ENCODE measurements around the gene ACSS1.

The ACSS1 gene

DNA sequence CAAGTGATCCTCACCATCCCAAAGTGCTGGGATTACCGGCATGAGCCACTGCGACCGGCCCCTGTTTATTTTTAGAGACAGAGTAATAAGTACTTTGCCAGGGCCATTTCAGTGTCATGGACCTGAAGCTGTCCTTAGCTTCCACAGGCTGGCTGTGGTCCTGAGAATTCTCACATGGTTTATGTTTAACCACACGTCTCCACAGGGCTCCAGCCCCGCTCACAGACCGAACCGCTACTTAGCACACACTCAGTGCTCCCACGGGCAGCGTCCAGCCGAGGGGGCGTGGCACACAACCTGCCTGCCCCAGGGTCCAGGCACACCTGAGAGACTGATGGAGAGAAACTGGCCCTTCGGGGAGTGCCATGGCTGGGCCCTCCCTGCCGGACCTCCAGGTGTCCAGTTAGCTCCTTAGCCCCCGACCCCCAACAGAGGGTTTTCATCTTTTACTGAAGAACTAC is 11.7 kb downstream of the ACSS1 start:
- DNase-seq = no peak

DNA sequence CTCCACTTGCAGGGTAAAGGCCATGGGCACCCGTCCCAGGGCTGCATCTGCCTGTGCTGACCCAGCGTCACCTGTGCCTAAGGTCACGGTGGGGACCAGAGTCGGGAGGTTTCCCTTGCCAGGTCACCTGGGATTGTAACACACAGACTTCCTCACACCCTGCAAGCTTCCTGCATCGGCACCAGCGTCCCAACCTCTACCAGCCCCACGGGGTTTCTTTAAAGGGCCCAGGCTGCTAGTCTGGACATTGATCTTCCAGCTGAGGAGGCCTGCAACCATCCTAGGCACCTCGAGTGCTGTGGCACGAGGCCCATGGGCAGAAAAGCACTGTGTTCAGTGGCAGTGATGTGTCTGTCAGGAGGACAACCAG is 12.6 kb downstream of the ACSS1 start:
- no peak for DNase-seq

DNA sequence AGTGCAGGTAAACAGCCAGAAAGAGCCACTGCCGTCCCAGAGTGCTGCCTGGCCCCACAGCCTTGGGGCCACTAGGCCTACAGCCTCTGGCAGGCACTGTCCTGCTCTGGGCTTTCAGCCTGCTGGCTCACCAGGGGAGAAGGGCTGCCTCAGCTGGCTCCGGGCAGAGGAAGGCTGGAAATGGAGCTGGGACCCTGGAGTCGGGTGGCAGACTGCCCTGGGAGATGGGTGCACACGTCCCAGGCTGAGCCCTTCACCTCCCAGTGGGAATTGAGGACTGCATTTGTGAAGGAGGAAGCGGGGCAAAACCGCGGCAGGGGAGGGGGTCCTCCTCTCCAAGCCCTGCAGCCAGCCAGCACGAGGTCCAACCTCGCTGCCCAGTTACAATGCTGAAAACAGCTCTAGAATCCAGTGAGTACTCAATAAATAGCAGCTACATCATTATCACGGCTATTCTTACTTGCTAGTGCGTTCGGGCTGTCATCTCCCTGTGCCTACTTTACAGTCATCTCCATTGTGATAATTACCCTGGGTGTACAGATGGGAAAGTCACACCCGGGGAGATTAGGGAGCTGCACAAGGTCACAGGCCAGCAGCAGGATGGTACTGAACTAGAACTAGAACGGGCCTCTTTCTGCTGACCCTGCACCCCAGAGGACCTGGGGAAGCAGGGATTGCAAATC is 13.1 kb downstream of the ACSS1 start:
- DNase-seq = no peak

DNA sequence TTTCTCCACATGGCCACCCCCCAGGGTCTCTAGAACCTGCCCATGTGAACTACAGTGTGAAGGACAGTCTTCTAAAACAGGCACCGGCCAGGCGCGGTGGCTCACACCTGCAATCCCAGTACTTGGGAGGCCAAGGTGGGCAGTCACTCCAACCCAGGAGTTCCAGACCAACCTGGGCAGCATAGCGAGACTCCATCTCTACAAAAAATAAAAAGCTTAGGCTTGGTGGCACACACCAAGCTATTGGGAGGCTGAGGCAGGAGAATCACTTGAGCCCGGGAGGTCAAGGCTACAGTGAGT is 13.7 kb downstream of the ACSS1 start:
- no peak for DNase-seq

DNA sequence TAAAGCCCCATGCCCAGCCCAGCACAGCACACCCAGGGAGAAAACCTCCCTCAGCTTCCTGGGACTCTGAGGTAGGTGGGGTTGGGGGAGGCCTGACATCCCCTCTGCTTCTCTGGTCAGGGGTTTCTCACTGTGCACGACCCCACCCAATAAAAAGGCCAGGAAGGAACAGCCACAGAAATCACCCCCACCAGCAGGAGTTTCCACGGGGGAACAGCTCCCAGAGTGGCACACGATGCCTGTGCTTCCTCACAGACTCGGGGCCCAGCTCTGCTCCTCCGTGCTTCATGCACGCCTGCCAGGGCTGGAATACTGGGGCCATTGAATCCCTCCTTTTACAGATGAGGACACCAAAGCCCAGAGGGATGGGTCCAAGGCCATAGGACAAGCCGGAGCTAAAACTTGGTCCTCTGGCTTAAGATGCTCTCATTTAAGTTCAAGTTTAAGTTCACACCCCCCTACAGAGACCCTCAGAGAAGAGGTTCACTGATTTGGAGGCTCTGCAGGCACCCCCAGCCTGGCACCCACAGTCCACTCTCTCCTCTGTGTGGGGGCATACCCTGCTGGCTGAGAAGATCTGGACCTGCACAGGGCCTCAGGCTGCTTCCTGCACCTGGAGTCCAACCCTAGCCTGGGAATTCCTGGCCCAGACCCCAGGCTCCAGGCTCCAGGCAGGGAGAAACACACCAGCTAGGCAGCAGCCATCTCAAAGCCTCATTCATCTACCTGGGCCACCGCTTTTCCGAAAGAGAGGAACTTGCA is 14.3 kb downstream of the ACSS1 start:
- DNase-seq = no peak

DNA sequence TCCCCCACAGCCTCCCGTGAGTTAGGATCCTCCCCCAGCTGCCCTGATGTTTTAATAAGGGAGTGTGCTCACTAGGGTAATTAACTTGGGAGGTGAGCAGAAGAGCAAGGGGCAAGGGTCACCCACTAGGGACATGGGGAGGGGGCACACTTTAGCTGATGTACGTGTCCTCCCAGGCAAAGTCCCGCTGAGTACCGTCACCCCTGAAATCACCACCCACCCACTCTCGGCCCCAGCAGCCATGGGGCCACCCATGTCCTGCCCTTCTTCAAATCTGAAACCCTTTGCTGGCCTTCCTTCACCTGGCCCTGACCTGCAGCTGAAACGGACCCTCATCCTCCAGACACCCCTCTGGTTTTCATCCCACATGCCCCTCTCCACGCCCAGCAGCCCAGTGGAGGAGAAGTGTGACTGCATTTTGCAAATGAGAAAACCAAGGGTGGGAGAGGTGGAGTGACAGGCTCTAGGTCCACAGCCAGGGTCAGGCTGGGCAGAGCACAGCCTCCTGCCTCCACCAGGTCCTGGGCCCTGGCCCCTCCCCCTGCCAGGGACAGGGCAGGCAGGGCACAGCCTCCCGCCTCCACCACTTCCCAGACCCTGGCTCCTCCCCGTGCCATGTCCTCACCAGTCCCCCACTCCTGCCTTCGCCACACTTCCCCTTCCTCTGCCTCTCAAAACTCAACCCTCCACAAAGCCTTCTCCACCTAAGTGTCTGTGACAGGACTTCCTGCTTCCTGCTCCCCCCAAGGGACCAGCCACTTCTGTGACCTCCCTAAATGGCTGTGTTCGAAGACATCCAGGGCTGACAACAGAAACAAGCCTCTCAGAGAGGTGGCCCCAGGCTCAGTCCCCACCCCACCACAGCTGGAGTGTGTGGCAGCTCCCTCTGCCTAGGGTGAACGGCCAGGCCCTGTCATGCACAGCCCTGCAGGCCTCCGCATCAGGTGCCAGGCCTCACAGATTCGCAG is 15.1 kb downstream of the ACSS1 start:
- no peak for DNase-seq

DNA sequence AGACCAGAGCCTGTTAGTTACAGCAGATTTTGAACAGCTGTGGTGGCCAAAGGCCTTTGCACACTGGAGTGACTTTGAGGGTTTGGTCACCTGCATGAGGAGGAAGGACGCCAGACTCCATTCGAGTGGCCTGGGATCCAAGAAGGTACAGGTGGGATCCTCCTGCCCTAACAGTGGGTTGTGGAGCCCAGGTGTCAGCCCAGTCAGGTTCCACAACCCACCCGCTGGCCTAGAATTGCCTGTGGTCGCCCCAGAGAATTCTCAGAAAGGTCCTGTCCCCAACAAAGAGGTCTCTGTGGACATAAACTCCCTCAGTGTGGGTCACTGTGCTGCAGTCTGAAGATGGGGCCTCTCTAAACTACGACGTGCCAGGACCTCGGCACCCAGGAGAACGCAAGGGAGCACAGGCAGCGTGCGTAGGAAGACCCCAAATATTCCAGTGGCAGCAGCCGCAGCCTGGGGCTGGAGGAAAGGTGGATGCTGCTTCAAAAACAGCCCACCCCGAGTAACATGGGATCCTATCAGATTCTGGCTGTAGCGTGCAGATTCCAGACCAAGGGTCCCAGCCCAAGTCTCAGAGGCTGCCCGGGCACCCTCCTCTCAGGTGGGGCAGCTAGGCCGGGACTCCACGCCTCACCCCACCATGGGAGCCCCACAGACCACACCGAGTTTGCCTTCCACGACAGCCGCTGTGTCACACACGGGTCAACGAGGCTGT is 16.0 kb downstream of the ACSS1 start:
- no peak for DNase-seq

DNA sequence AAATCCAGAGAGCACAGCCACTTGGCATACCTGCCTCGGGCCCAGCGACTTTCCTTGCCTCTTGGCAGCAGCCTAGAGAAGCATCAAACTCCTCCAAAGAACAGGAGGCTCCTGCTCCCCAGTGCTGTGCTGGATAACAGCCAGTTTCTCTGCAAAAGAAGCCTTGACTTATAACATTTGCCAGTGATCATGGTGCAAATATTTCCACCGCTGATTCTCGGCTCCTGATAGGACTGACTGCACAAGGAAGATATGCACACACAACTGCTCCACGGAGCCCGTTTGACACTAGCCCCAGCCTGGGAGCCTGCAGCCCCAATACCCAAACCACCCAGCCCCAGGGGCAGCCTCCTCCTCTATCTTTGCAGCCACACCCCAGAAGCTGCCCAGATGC is 17.5 kb downstream of the ACSS1 start:
- no peak for DNase-seq

DNA sequence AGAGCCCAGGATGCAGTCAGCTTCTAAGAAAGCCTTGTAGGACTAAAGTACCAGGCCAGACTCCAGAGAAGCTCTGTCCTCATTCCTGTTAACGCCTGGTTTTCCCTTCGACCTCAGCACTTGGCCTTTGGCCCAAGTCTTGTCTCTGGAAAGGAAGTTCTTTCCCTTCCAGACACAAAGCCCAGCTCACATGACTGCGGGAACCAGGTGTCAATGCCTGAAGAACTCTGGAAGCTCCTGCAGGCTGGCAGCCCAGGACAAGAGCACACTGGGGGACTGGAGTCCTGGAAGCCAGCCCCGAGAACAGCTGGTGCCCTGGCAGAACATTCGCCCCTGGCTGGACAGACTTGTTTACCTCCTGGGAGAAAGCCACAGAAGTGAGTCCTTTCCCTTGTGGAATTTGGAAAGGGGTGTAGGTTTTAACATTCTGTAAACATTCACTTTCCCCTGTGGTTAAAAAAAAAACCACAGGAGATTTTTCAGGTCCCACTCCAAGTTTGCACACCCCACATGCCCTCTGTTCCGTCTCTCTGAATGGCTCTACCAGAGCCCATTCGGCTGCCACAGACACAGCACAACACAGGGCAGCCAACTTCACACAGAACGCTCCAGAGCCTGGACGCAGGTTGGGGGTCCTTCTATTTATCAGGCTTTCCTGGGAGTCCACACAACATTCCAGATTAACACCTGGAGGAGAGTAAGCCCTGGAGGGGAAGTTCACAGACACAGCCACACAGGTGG is 18.1 kb downstream of the ACSS1 start:
- DNase-seq = no peak

DNA sequence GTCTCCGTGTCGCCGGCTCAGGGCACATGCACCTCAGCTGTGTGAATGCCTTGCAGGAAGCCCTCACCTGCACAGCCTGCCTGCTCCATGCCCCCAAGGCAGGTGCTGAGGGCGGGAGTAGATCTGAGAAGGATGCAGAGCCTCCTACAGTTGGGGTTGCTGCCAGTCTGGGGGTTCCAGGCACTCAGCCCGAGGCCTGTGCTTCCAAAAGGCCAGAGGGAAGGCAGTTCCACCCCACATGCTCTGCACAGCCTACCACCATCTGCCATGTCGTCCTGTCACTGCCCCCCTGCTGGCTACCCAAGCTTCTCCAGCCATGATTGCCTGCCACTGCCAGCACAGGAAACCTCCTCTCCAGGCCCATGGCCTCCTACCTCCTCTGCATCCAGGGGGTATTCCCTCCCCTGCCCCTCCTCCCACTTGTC is 19.3 kb downstream of the ACSS1 start:
- DNase-seq = no peak

DNA sequence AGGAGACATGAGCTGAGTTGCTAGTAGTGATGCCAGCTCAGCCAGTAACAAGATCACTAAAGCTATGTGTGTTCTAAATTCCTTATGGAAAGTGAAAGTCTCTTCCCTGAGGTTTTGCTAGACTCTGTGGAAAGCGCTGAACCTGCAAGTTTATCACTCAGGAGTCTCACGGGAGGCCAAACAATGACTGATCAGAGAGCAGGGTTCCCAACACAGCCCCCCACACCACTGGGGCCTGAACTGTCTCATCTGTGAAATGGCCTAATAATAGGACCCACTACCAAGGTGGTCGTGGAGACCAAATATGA is 19.9 kb downstream of the ACSS1 start:
- no peak for DNase-seq

DNA sequence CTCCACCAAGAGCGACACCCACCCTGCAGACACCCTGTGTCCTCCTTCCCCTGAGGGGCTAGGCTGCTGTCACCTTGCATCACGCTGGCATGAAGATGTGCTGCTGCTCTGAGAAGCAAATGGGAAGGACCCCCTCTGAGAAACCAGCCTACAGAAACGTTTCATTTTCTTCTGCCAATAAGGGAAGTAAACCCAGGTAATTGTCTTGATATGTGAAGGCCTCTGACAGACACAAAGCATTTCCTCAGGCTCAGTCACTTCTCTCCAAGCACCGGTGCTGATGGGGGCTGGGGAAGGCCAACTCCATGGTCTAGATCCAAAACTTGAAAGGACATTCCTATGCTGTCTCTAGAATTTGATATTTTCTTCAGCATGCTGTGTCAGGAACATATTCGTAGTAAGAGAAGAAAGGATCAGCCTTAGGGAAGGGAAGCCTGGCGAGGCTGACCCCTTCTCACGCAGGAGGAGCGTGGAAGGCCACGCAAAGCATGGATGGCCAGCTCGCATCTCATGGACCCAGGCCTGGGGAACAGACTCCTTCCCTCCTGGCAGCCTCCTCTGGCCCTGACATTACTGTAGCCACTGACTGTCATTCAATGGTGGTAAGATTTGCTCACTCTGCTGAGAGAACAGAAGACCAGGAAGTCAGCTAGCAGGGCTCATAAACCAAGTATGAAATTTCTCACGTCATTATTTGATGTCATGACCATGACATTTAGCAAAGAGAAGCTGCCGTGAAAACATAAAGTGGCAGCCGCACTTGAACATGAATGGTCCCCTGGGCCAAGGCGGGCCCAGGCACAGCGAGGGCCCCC is 20.4 kb downstream of the ACSS1 start:
- DNase-seq = no peak

DNA sequence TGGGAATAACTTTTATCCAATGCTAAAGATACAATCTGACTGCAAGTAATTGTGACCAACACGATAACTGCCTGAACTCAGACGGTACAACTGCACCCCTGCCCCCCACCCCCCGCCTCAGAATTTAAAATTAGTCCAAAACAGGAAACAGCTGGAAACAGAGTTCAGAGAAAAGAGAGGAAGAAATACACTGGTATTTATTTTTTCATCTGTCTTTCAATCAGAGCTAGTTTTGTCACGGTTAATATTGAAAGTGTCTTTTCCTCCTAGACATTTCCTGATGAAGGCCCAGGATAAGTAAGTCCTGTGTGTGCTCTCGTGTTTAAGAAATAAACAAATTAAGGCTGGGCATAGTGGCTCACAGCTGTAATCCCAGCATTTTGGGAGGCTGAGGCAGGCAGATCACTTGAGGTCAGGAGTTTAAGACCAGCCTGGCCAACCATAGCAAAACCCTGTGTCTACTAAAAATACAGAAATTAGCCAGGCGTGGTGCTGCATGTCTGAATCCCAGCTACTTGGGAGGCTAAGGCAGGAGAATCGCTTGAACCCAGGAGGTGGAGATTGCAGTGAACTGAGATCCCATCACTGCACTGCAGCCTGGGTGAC is 21.5 kb downstream of the ACSS1 start:
- no peak for DNase-seq

DNA sequence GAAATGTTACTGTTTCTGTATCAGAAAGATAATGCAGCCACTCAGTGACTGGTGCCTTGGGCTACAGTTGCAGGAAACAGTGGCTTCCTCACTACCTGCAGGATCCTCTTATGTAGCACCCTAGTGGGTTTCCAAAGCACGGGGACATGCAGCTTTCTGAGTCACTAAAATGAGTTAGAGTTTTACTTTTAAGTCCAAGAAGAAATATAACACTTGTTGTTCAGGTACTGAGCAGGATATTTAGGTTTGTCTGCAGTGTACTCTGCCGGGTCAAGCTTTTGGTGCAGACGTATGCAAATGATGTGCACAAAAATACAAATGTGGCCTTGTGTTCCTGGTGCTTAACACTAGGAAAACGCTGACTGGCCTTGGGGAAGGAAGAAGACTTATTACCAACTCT is 22.0 kb downstream of the ACSS1 start:
- no peak for DNase-seq

DNA sequence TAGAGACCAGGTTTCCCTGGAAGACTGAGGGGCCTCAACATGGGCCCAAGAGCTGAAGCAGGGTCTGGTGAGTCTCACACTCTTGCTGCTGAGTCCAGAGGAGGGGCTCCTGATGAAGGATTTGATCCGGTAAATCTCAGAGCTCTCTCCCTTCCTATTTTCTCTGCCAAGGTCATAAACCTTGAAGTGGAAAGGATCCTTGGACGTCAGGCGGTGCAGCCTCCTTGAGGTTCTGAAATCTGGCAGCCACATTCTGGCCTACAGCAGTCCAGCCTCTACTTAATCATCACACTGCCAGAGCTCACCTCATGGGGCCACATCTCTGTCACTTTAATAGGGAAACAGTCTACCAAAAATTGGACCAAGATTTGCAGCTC is 24.0 kb downstream of the ACSS1 start:
- DNase-seq = no peak

DNA sequence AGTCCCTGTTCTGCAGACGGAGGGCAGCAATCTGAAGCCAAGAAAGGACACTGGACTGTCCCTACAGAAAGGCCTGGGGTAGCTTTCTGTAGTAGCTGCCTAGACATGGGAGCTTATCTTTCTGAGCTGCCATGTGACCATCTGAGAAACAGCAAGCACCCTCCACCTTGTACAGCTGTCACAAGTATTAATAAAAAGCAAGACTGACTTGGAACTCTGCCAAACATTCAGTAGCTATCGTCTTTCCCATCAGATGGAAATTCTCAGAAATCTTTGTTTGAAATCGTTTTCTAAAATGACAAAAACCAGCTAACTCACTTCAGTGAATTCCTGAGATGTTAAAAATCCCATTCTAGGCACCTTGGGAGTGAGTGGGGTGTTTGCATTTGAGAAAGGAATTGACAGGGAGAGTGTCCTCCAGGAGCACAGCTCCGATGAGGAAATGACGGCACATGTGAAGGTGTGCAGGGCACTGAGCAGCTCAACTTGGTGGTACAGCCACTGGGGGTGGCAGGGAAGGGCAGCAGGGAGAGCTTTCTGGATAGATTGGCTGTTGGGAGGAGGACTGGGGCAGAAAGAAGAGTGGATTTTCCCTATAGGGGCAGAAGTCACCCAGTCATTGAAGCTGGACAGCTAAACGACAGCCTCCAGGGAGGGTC is 24.5 kb downstream of the ACSS1 start:
- DNase-seq = no peak

DNA sequence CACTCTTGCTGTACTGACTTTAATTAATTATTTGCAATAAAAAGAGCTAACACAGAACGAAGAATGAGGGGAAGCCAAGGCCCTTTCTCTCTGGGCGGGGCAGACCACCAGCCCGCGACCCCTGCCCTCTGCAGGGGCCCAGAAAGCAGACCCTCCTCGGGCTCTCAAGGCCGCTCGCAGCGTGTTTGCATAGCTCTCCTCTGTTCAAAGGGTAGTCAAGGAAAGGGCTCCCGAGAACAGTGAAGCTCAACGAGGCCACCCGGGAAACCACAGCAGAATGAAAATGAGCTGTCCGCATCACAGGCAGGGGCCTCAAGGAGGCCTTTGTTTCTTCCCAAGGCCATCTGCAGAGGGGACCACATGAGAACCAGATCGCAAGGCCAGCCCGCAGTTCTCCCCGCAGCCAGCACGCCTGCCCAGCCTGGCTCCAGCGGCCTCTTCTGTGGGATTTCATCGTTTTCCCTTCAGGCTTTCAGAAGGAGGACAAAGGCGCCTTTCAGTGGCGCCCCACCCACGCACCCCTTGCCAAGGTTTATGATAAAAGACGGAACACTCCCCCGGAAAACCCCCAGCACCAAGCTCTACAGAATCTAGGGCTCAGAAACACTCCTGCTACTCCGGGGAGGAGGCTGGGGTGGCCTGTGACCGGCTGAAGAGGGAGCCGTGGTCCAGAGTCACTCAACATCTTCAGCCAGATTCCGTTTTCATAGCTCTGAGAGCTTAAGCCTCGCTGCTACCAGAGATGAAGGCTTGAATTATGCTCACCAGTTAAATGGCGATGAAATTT is 25.3 kb downstream of the ACSS1 start:
- no peak for DNase-seq

DNA sequence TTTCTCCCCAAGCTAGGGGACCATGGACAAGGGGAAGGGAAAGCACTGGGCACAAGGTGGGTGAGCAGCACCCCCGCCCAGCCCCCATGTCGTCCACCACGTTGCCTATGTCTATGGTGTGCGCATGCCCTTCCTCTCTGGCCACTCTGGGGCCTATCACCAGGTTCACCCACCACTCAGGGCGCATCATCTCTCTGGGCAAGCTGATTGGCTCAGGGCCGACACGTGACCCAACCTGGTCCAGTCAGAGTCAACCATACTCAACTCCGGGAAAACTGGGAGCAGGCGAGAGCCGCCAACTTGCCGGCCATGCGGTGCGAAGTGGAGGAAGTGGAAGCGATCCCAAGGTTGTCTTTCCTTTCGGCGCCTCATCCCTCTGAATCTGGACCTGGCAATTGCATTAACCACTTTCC is 25.9 kb downstream of the ACSS1 start:
- no peak for DNase-seq

DNA sequence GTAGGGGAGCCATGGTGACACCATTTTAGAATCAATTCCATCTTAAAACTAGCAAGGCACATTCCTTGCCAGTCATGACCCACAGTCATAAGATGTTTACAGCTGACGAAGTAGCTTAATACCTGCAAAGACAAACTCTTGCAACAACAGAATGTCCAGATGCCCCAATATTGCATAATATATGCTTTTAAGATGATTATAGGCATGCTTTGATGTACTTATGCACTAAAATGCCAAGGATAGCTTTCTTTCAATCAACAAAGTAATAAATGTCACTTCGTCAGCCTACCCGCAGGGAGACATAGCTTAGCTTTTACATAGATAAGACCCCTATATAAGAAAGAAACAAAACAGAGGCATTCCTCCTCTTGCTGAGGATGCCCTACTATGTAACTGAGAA is 26.7 kb downstream of the ACSS1 start:
- no peak for DNase-seq

All from RPMI8226 (cell line).